ENCODE results near the gene THEMIS. TPM values are rescaled to one million over a fixed set of nuclear protein-coding genes. Genes with fewer than 3 reads are reported as not detected.

The THEMIS gene
- total and polyA plus RNA-seq, 2 experiments from 2014 or later, result not detected

- H3K27me3 Mint-ChIP-seq (ENCODE audit: insufficient read depth, low read depth, poor library complexity), result no peaks in the 10 kb centered on the region
- DNase-seq (ENCODE audit: low spot score) (no peak), ATAC-seq (no peak)
- Histone ChIP-seq H3K4me3 (no peak overlapping the region), H3K36me3 (ENCODE audit: insufficient read depth) (peaks cover 6% of the 10 kb centered on the region; the same call in 1 of the 2 replicates), H3F3A (replicated peaks; ENCODE audit: low read depth) (no peaks in the 10 kb centered on the region), H3K4me2 (no peak overlapping the region), H3K27ac (ENCODE audit: low read depth) (no peak overlapping the region), H3K4me1 (ENCODE audit: insufficient read depth) (no peaks in the 10 kb centered on the region; the same call in 1 of the 2 replicates), H3K27me3 (ENCODE audit: insufficient read depth) (no peaks in the 10 kb centered on the region), H4K20me1 (replicated peaks; ENCODE audit: insufficient read depth) (no peaks in the 10 kb centered on the region), H3K9me2 (ENCODE audit: insufficient read depth) (peaks cover 18% of the 10 kb centered on the region), H3K79me2 (replicated peaks; ENCODE audit: insufficient read depth) (no peaks in the 10 kb centered on the region), H2AFZ (no peak overlapping the region)
- H3K36me3 Mint-ChIP-seq (ENCODE audit: low read depth), result peaks cover 14% of the 10 kb centered on the region
- TF ChIP-seq NANOG (IDR thresholded peaks at IDR 0.05; ENCODE audit: borderline replicate concordance) (no peak), EZH2phosphoT487 (IDR thresholded peaks at IDR 0.05; ENCODE audit: unreplicated experiment) (no peak), REST (IDR thresholded peaks at IDR 0.05; ENCODE audit: unreplicated experiment) (no peak), ZNF462 (CRISPR knock-in tag; IDR thresholded peaks at IDR 0.05) (no peak)
- H3K4me1 Mint-ChIP-seq, result peaks cover 3% of the 10 kb centered on the region; the same call in 2 of the 3 replicates
- H3K9me3 Mint-ChIP-seq, result peaks cover 19% of the 10 kb centered on the region
- no peak overlapping the region for H3K4me3 Mint-ChIP-seq
- H3K27ac Mint-ChIP-seq, result no peak overlapping the region
Observed at GRCh38 chr6:127921982-127922381, 21.1 kb upstream of the THEMIS start.
